Effector memory CD4-positive, alpha-beta T cell (primary cell): ENCODE measurements around the gene TMEM272.

Experiments
- DNase-seq, 3 donors: peaks; one replicate each; pipeline ENCODE4 v3.0.0-alpha.2; 2020
- H3K27ac ChIP-seq: 2 replicates; pipeline ENCODE4 v1.7.0; 2013; ENCODE audit warnings: mild to moderate bottlenecking, low read length, moderate library complexity; ENCODE audit not compliant: insufficient read depth, poor library complexity, severe bottlenecking
- H3K27me3 ChIP-seq: replicated peaks from 2 replicates; pipeline ENCODE4 v1.7.0; 2013; ENCODE audit warnings: mild to moderate bottlenecking, low read length; ENCODE audit not compliant: insufficient read depth, control insufficient read depth, poor library complexity, severe bottlenecking
- H3K36me3 ChIP-seq: 2 replicates; pipeline ENCODE4 v1.7.0; 2013; ENCODE audit warnings: mild to moderate bottlenecking, low read length, moderate library complexity; ENCODE audit not compliant: control insufficient read depth, insufficient read depth
- H3K4me1 ChIP-seq: 2 replicates; pipeline ENCODE4 v1.7.0; 2013; ENCODE audit warnings: low read length, mild to moderate bottlenecking; ENCODE audit not compliant: control insufficient read depth, insufficient read depth, poor library complexity, severe bottlenecking
- H3K4me3 ChIP-seq: 2 replicates; pipeline ENCODE4 v1.7.0; 2013; ENCODE audit warnings: low read length, low read depth, mild to moderate bottlenecking; ENCODE audit not compliant: insufficient read depth, poor library complexity, severe bottlenecking
- H3K9me3 ChIP-seq: 2 replicates; pipeline ENCODE4 v1.7.0; 2013; ENCODE audit warnings: mild to moderate bottlenecking, low read length, moderate library complexity; ENCODE audit not compliant: control insufficient read depth

TMEM272 gene

GRCh38 chr13:51800486-51800885, 44.5 kb downstream of the TMEM272 start:
- peaks cover 5% of the 10 kb centered on the region for H3K36me3 ChIP-seq
- H3K4me1 ChIP-seq, result peaks cover 36% of the 10 kb centered on the region
- no peak overlapping the region for H3K4me3 ChIP-seq
- H3K27me3 ChIP-seq, result no peaks in the 10 kb centered on the region
- peak overlapping the region; percentile 42 for H3K27ac ChIP-seq
- DNase-seq, result no peak
- no peaks in the 10 kb centered on the region for H3K9me3 ChIP-seq

GRCh38 chr13:51799261-51799660, 45.7 kb downstream of the TMEM272 start:
- DNase-seq, result no peak
- Histone ChIP-seq H3K4me3 (no peak overlapping the region), H3K27me3 (no peaks in the 10 kb centered on the region), H3K27ac (no peak overlapping the region), H3K9me3 (no peaks in the 10 kb centered on the region), H3K4me1 (peaks cover 24% of the 10 kb centered on the region), H3K36me3 (peaks cover 5% of the 10 kb centered on the region)

GRCh38 chr13:51797664-51798488, 47.1 kb downstream of the TMEM272 start:
- no peaks in the 10 kb centered on the region for H3K27me3 ChIP-seq
- no peak overlapping the region for H3K27ac ChIP-seq
- no peaks in the 10 kb centered on the region for H3K9me3 ChIP-seq
- DNase-seq, result peak; percentile 26 to 45 (median 37)
- H3K4me1 ChIP-seq, result peaks cover 16% of the 10 kb centered on the region
- no peak overlapping the region for H3K4me3 ChIP-seq
- H3K36me3 ChIP-seq, result peaks cover 5% of the 10 kb centered on the region

- Histone ChIP-seq H3K36me3 (peaks cover 5% of the 10 kb centered on the region), H3K27ac (no peak overlapping the region), H3K27me3 (no peaks in the 10 kb centered on the region), H3K4me3 (no peak overlapping the region), H3K4me1 (peaks cover 3% of the 10 kb centered on the region), H3K9me3 (no peaks in the 10 kb centered on the region)
- no peak for DNase-seq
These were observed 48.4 kb downstream of the TMEM272 start for GRCh38 chr13:51796546-51796945.

- DNase-seq, result no peak
- no peaks in the 10 kb centered on the region for H3K9me3 ChIP-seq
- H3K27ac ChIP-seq, result no peak overlapping the region
- peaks cover 5% of the 10 kb centered on the region for H3K36me3 ChIP-seq
- H3K4me1 ChIP-seq, result no peaks in the 10 kb centered on the region
- no peaks in the 10 kb centered on the region for H3K27me3 ChIP-seq
- no peak overlapping the region for H3K4me3 ChIP-seq
These were observed 49.6 kb downstream of the TMEM272 start for GRCh38 chr13:51795419-51795818.

- H3K27me3 ChIP-seq, result no peaks in the 10 kb centered on the region
- no peak overlapping the region for H3K27ac ChIP-seq
- peaks cover 5% of the 10 kb centered on the region for H3K36me3 ChIP-seq
- no peaks in the 10 kb centered on the region for H3K9me3 ChIP-seq
- no peak for DNase-seq
- H3K4me3 ChIP-seq, result no peak overlapping the region
- no peaks in the 10 kb centered on the region for H3K4me1 ChIP-seq
These were observed 50.0 kb downstream of the TMEM272 start for GRCh38 chr13:51794964-51795363.

GRCh38 chr13:51793570-51794271, 51.3 kb downstream of the TMEM272 start:
- no peaks in the 10 kb centered on the region for H3K4me1 ChIP-seq
- DNase-seq, result no peak
- H3K36me3 ChIP-seq, result peaks cover 13% of the 10 kb centered on the region
- H3K27ac ChIP-seq, result no peak overlapping the region
- no peak overlapping the region for H3K4me3 ChIP-seq
- H3K27me3 ChIP-seq, result no peaks in the 10 kb centered on the region
- H3K9me3 ChIP-seq, result no peaks in the 10 kb centered on the region

- no peaks in the 10 kb centered on the region for H3K9me3 ChIP-seq
- H3K36me3 ChIP-seq, result peaks cover 14% of the 10 kb centered on the region
- DNase-seq, result no peak
- no peak overlapping the region for H3K4me3 ChIP-seq
- no peaks in the 10 kb centered on the region for H3K4me1 ChIP-seq
- H3K27ac ChIP-seq, result no peak overlapping the region
- H3K27me3 ChIP-seq, result no peaks in the 10 kb centered on the region
These were observed 58.3 kb downstream of the TMEM272 start for GRCh38 chr13:51786425-51787265.

- Histone ChIP-seq H3K27ac (no peak overlapping the region), H3K27me3 (no peaks in the 10 kb centered on the region), H3K4me3 (no peak overlapping the region), H3K36me3 (peaks cover 14% of the 10 kb centered on the region), H3K9me3 (no peaks in the 10 kb centered on the region), H3K4me1 (no peaks in the 10 kb centered on the region)
- DNase-seq, result no peak
These were observed 59.1 kb downstream of the TMEM272 start for GRCh38 chr13:51785712-51786424.
